Stimulated activated CD8-positive, alpha-beta memory T cell treated with anti-CD3 and anti-CD28 coated beads, Interleukin-15, amount 100 ng/mL, for 1 hour (primary cell): ENCODE measurements around the gene PRKACB.
"Not testable (repeated sequence)": the region's sequence is repeated elsewhere in the genome, so short reads cannot be mapped to it uniquely, and the experiment has no call there.

Source experiments
- DNase-seq: peaks from one replicate; pipeline ENCODE4 v3.0.0-alpha.2; 2020; ENCODE audit warnings: low read depth

The PRKACB gene

DNA sequence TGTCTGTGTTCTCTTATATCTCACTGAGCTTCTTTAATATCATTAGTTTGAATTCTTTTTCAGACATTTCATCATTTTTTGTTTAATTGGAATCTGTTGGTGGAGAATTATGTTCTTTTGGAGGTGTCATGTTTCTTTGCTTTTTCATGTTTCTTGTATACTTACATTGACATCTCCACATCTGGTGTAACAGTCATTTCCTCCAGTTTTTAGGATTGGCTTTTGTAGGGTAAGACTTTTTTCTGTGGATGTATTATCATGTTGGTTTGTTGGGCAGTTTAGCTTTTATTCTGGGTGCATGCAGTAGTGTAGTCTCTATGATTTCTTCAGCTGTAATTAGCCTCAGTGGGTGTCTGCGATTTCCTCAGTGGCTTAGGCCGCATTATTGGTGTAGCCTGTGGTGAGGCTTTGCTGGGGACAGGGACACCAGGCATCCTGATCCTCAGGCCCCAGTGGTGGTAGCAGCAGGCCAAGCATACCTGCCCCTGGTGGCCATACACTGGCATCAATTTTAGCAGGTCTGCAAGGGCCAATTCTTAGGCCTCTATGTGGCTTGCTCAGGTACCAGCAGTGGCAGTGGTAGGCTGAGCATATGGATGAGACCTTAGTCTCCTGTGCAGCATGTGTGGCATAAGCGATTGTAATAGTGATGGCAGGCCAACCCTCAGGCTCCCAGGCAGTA, 79.8 kb downstream of the PRKACB start:
- DNase-seq = no peak

DNA sequence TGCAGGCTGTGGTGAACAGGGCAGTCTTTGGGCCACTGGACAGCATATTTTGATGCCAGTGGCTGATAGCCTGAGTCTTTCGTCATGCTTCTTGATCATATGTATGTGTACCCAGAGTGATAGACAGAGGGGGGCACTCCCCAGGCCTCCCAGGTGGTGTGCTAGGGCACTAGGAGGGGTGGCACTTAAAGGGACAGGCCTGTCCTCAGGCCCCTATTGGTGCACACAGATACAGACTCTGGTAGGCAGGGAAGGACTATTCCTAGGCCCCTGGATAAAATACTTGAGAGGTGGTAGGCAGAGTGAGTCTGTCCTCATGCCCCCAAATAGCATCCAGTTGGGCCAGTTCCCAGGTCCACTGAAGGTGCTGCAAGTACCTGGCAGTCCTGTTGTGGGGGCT, 80.8 kb downstream of the PRKACB start:
- no peak for DNase-seq

DNA sequence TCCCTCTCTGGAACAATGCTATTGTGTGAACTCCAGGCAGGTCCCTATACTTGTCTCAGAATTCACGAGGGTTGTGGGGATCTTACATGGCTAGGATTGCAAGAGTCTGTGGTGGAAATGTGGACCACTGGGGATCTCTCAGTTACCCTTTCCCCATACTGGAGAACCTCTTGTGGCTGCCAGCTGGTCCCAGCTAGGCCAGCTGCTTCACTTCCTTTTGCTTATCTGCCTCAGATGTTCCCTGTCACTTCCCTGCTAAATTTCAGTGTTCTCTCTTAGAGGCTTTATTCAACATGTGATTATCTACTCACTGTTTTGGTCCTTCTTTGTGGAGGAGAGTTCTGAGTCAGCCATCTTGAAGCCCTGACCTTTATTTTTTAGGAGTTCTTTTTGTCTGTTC, 81.6 kb downstream of the PRKACB start:
- DNase-seq = no peak

- DNase-seq = not testable (repeated sequence)
Measured at GRCh38 chr1:84232676-84233075, 88.6 kb downstream of the PRKACB start.

GRCh38 chr1:84236256-84236655, 92.2 kb downstream of the PRKACB start:
- DNase-seq = no peak

DNA sequence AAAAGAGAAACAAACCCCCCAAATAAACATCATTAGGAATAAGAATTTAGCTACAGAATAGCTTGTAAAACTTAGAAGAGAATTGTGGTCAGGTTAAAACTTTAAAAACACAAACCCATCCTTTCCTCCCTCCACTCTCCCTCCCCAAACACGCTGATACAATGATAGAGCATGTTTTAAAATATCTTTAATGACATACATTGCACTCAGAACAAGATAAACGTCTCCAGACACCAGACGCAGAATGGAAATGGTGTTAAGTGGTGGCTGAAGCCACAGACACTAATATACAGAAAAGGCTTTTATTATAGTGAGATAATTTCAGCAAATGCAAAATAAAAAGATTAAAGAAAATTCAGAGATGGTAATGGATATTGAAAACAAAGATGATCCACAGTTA, 98.6 kb downstream of the PRKACB start:
- no peak for DNase-seq

DNA sequence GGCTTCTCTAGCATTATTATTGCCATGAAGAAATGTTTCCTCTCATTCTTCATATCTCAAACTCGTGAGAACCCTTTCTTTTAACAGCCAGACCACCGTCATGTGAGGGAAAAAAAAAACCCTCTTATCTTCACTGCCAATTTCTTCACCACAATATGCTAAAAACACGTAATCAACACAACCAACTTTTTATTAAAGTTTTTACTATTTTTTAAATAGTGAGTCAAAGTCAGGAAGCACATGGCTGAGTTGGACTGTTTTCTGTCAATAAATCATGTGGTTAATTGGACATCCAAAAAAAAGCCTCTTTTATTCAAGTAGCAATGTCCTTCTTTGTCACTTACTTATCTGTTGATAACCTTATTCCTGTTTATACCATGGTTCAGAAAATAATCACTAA, 101.5 kb downstream of the PRKACB start:
- DNase-seq = no peak

GRCh38 chr1:84246213-84246612, 102.1 kb downstream of the PRKACB start:
- no peak for DNase-seq

GRCh38 chr1:84247425-84248220, 103.6 kb downstream of the PRKACB start:
- no peak for DNase-seq

DNA sequence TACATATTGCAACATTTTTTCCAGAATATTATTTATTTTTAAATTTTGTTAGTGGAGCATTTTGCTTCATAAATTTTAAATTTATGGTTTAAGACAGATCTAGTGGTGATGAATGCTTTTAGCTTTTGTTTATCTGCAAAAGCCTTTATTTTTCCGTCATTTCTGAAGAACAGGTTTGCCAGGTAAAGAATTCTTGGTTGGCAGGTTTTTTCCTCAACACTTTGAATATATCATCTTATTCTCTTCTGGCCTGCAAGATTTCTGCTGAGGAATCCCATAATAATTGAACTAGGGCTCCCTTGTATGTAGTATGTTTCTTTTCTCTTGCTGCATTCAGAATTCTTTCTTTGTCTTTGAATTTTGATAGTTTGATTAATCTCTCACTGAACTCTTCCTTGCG, 106.6 kb downstream of the PRKACB start:
- DNase-seq = no peak

DNA sequence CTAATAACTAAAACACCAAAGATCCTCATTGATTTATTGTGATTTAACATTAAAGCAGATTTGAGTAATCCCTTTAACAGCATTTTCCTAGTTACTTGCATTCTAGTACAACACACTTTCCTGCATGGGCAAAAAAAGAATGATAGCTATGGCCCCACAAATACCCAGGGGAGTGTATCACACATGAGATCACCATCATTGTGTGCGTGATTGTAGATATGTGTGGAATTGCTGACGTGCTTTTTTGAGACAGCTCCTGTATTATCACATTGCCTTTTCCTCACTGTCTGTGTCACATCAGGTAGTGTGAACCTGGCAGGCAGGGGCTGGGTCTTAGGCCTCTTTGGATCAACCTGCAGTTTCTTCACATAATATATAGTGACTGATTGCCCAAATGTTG, 109.0 kb downstream of the PRKACB start:
- DNase-seq = no peak

- no peak for DNase-seq
Measured at GRCh38 chr1:84253891-84254290, 109.8 kb downstream of the PRKACB start.

DNA sequence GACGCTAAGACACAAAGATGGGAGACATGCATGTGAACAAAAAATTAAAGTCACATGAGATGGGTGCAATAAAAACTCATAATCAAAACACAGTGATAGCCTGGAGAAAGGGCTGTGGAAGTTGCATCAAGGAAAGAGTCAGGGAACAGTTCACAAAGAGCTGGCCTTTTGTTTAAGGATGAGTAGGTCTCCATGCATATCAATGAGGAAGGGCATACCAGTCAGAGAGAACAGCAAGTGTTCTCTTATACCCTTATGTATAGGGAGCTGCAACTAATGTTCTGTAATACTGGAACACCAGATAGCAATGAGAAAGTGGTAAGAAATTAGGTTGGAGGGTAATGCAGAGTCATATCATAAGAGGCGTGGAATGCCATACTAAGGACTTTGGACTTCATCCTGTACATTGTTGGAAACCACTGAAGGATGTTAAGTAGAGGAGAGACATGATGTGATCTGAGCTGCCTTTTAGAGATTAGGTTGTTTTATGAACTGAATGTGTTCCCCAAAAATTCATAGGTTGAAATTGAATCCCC, 110.7 kb downstream of the PRKACB start:
- no peak for DNase-seq

DNA sequence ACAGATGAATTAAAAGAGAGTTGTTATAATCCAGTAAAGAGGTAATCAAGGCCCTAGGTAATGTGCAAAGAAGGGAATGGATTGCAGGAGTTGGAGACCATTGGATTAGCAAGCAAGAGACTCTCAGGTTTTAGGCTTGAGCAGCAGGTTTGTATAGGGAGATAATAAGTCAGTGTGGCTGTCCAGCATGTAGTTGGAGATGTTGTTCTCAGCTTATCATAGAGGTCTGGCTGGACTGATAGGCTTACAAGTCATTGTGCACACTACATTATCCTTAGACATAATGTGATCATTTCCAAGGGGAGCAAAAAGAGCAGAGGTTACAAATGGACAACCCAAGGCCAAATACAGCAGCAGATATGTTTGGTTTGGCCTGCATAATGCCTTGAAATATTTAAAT, 111.5 kb downstream of the PRKACB start:
- no peak for DNase-seq

DNA sequence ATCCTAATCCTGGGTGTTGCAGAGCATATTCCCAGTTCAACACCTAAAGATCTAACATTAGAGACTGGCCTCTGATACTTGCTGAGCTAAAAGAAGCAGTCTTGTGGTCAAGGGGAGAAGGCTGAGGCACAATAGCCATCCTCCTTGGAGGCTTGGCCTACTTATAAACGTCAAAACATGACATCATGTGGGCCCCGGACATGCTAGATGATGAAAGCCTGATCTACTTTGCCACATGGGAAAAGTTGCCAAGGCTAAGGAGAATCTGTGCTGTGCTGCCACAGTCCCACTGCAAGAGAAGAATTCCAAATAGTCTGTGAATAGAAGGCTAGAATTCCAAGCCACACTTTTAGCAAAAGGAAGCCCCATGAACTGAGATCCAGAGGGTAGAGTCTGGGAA, 113.5 kb downstream of the PRKACB start:
- no peak for DNase-seq

DNA sequence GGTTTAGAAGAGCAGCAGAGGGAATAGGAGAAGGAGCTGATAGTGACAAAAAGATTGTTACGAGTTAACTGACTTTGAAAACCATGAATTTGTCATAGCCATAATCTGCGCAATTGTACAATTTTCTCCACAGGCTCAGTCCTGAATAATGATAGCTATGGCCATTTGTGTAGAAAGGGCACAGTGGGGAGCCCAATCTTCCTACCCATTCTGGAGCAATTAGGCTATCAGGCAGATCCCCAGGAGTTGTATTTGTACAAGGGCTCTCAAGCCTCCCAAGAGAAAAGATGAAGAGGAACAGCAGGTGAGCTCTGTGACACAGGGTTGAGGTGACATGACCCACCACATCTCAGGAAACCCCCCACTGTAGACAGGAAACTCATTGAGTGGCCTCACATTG, 115.3 kb downstream of the PRKACB start:
- no peak for DNase-seq

- DNase-seq = no peak
Measured at GRCh38 chr1:84259989-84260388, 115.9 kb downstream of the PRKACB start.

GRCh38 chr1:84260852-84261518, 116.9 kb downstream of the PRKACB start:
- DNase-seq = no peak

DNA sequence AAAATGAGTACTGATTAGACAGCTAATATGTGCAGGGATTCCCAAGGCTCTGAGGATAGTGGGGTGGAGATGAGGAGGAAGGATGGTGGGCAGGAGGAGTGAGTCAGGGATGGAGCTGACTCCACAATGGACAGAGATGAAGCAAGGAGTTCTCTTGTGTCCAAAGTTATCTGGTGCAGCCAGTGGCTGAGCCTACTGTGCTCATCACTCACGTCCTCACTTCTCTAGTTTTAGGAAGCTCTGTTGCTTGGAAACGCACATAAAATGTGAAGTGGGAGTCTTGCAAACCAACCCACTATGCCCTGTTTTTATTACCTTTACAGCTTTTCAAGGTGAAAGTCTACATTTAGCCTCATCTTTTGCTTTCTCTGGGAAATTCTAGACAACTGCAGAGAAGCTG, 120.9 kb downstream of the PRKACB start:
- DNase-seq = no peak

DNA sequence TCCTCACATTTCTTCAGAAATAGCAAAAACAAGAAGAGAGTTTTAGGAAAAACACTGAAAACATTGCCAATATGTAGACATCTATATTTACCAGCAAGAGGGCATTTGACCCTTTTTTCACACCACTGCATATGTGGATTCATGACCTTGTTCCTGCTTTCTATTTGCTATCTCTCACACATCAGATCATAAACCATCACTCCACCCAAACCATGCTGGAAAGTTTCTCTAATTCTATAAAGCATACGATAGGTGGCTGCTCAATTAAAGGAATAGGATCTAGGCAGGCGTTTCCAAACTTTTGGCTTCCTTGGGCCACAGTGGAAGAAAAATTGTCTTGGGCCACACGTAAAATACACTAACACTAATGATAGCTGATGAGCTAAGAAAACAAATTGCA, 121.8 kb downstream of the PRKACB start:
- DNase-seq = no peak

DNA sequence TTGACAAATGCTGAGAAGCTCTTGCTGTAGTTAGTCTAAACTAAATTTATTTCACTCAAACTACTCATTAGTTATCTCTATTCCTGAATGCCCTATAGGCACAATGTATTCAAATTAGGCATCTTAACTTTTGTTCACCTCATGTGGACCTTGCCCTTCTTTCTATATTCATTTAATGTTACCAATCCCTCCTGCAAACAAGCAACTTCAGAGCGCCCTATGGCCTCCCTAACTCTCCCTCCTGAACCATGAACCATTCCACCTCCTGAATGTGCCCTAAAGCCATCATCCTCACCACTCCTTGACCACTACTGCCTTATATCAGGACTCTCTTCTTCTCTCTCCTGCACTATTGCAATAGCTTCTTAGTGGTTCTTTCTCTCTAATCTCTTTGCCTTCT, 122.7 kb downstream of the PRKACB start:
- no peak for DNase-seq

- DNase-seq = no peak
Measured at GRCh38 chr1:84267476-84267875, 123.4 kb downstream of the PRKACB start.

DNA sequence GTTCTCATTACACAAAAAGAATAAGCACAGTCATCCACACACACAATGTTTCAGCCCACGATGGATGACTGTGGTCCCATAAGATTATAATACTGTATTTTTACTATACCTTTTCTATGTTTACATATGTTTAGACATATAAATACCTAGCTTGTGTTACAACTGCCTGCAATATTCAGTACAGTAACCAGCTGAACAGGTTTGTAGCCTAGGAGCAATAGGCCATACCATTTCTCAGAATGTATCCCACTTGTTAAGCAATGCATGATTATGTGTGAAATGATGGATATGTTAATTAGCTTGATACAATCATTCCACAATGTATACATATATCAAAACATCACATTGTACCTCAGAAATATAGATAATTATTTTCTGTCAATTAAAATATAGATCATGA, 124.3 kb downstream of the PRKACB start:
- DNase-seq = no peak
